ENCODE data around the gene PDE6B. TPM values are rescaled to one million over a fixed set of nuclear protein-coding genes. Genes with fewer than 3 reads are reported as not detected.

Gene PDE6B
- total RNA-seq, 1 donor from 2014 or later = 1.7 TPM

- intact Hi-C loops (cut with DNase I) = no loop called here
- ATAC-seq (no peak), DNase-seq (ENCODE audit: missing footprints) (peak; percentile 59)
These were observed 52.3 kb downstream of the PDE6B start for GRCh38 chr4:677431-678293.

- ATAC-seq = no peak
- DNase-seq (ENCODE audit: missing footprints) = peak; percentile 56
- intact Hi-C loops (cut with DNase I) = no loop called here
These were observed 53.1 kb downstream of the PDE6B start for GRCh38 chr4:678331-679103.

GRCh38 chr4:679104-679481, 53.7 kb downstream of the PDE6B start:
- intact Hi-C loops (cut with DNase I) = no loop called here
- ATAC-seq = no peak
- DNase-seq (ENCODE audit: missing footprints) = peak; percentile 55

GRCh38 chr4:679629-680028, 54.3 kb downstream of the PDE6B start:
- DNase-seq (ENCODE audit: missing footprints) (peak; percentile 46), ATAC-seq (no peak)
- intact Hi-C loops (cut with DNase I) = no loop called here

- intact Hi-C loops (cut with DNase I) = no loop called here
- ATAC-seq (no peak), DNase-seq (ENCODE audit: missing footprints) (peak; percentile 69)
These were observed 54.7 kb downstream of the PDE6B start for GRCh38 chr4:680091-680490.

- ATAC-seq (no peak), DNase-seq (ENCODE audit: missing footprints) (peak; percentile 69)
- intact Hi-C loops (cut with DNase I) = no loop called here
These were observed 55.2 kb downstream of the PDE6B start for GRCh38 chr4:680551-680927.

- intact Hi-C loops (cut with DNase I) = no loop called here
- ATAC-seq = peak; percentile 40
- peak; percentile 88 for DNase-seq (ENCODE audit: missing footprints)
These were observed 55.7 kb downstream of the PDE6B start for GRCh38 chr4:680928-681645.

- intact Hi-C loops (cut with DNase I) = no loop called here
- peak; percentile 80 for DNase-seq (ENCODE audit: missing footprints)
- ATAC-seq = no peak
These were observed 56.5 kb downstream of the PDE6B start for GRCh38 chr4:681736-682451.

GRCh38 chr4:682490-683172, 57.3 kb downstream of the PDE6B start:
- intact Hi-C loops (cut with DNase I) = no loop called here
- peak; percentile 61 for DNase-seq (ENCODE audit: missing footprints)
- ATAC-seq = no peak

GRCh38 chr4:683247-683897, 58.0 kb downstream of the PDE6B start:
- intact Hi-C loops (cut with DNase I) = no loop called here
- peak; percentile 56 for DNase-seq (ENCODE audit: missing footprints)
- ATAC-seq = no peak

GRCh38 chr4:683982-684622, 58.7 kb downstream of the PDE6B start:
- ATAC-seq = peak; percentile 27

GRCh38 chr4:684623-685327, 59.4 kb downstream of the PDE6B start:
- ATAC-seq = no peak
- peak; percentile 67 for DNase-seq (ENCODE audit: missing footprints)
- intact Hi-C loops (cut with DNase I) = no loop called here

More at GRCh38 chr4:683982-684622, 58.7 kb downstream of the PDE6B start:
- intact Hi-C loops (cut with DNase I) = no loop called here
- peak; percentile 87 for DNase-seq (ENCODE audit: missing footprints)

GRCh38 chr4:685679-686412, 60.5 kb downstream of the PDE6B start:
- ATAC-seq (no peak), DNase-seq (ENCODE audit: missing footprints) (peak; percentile 44)
- intact Hi-C loops (cut with DNase I) = no loop called here

GRCh38 chr4:686413-687040, 61.2 kb downstream of the PDE6B start:
- DNase-seq (ENCODE audit: missing footprints) (peak; percentile 72), ATAC-seq (no peak)
- intact Hi-C loops (cut with DNase I) = no loop called here

- DNase-seq (ENCODE audit: missing footprints) (peak; percentile 96), ATAC-seq (peak; percentile 90)
- intact Hi-C loops (cut with DNase I) = no loop called here
These were observed 61.9 kb downstream of the PDE6B start for GRCh38 chr4:687048-687970.

Data from Right ventricle myocardium inferior (tissue), 1 donor.